Pancreas (tissue), 10 donors: Measurements from ENCODE around the gene NAV3. TPM values are rescaled to one million over a fixed set of nuclear protein-coding genes. Genes with fewer than 3 reads are reported as not detected.

ENCODE experiments used
- ATAC-seq, 4 donors: fragments of 200-7000 bp; cut with Tn5 transposase; one replicate each; pipeline versions ENCODE4 v1.8.0 to v1.9.1; 2020; ENCODE audit warnings: mild to moderate bottlenecking in 4 of 4, moderate library complexity in 4 of 4
- DNase-seq, 6 donors: peaks; one replicate each; pipeline ENCODE4 v3.0.0-alpha.2; 2020
- FAIRE-seq: peaks from 2 replicates; lab custom pipeline; 2012; peaks lifted over from hg19 to GRCh38; lab: Jason Lieb, UNC
- H3K27ac ChIP-seq, 4 donors: fragments of 200-600 bp; sonication (generic); 1 replicate in 3 of 4; 2 replicates in 1 of 4; pipeline versions ENCODE4 v1.5.0 to v1.8.0; 2020
- H3K27me3 ChIP-seq, 4 donors: fragments of 200-600 bp; one replicate each; pipeline ENCODE4 v1.8.0; 2021
- H3K36me3 ChIP-seq, 3 donors: fragments of 200-600 bp; sonication (generic) in 1 of 3; one replicate each; pipeline versions ENCODE4 v1.5.0 to v1.8.0; 2020 to 2021
- H3K4me1 ChIP-seq, 3 donors: fragments of 200-600 bp; one replicate each; pipeline ENCODE4 v1.8.0; 2021
- H3K4me3 ChIP-seq, 4 donors: fragments of 200-600 bp; sonication (generic) in 2 of 4; one replicate each; pipeline versions ENCODE4 v1.5.0 to v1.8.0; 2020 to 2021
- H3K9me3 ChIP-seq, 4 donors: fragments of 200-600 bp; one replicate each; pipeline ENCODE4 v1.8.0; 2021
- CTCF ChIP-seq, 4 donors: fragments of 200-600 bp; sonication (generic) in 3 of 4; IDR thresholded peaks; one replicate each; pipeline versions ENCODE4 v1.5.0 to v1.8.0; 2021; ENCODE audit warnings: antibody characterized with exemption in 4 of 4
- WGBS, 2 donors: extraction: QIAGEN DNeasy Blood & Tissue Kit; methylation state at CpG; one replicate each; pipeline ENCODE4 v1.1.7; 2013; 5-methylcytosine and 5-hydroxymethylcytosine counted together
- intact Hi-C, 3 donors: fragments of 100-400 bp; cut with DNase I; formaldehyde crosslinking; loops; one replicate each; pipeline versions ENCODE4 v1.11.1 to v1.14.2; 2022
- polyA plus RNA-seq, 2 donors: library from polyadenylated mRNA; stranded (reverse); fragments of 200-250 nt; gene quantifications; one replicate each; pipeline ENCODE4 v1.2.3, GENCODE V29; 2013
- total RNA-seq, 6 donors: library from RNA; stranded (reverse); fragmentation: NEBNext Ultra II Directional in 4 of 6; extraction: Animal tissue kit (Norgen Biotek cat#: 25700) in 4 of 6; gene quantifications; one replicate each; pipeline versions ENCODE4 v1.2.1 to v1.2.4, GENCODE V29; 2021 to 2023
- donor health status: healthy with polysubstance abuse.
- donor health status: DM: no; HTN: no; CAD: no; lungs with moderate emphysema.
- donor health status: DM: no; HTN: no; CAD: no.
- donor health status: control.
- donor health status: control.
- donor health status: Bipolar disorder and iron deficiency.
- donor health status: DM: yes; HTN: yes; CAD: no.
- donor health status: DM: no; HTN: no; CAD: no.
- donor health status: DM: no; HTN: no; CAD: no.
- donor health status: DM: yes; HTN: yes; CAD: no.

The NAV3 gene
- total and polyA plus RNA-seq, 8 donors: 0.46 to 3.7 (median 0.68) TPM

- no peaks in the 10 kb centered on the region for H3K27me3 ChIP-seq
- FAIRE-seq (no peak), DNase-seq (no peak), ATAC-seq (no peak)
- 71 to 92% methylated on average over 3 of the region's 3 CpGs for WGBS, 2 donors
- H3K9me3 ChIP-seq: no peaks in the 10 kb centered on the region
- H3K36me3 ChIP-seq: no peaks in the 10 kb centered on the region
- intact Hi-C loops: no loop called here
- H3K4me3 ChIP-seq: no peak overlapping the region
- no peak overlapping the region for H3K27ac ChIP-seq
- no peaks in the 10 kb centered on the region for H3K4me1 ChIP-seq
- TF ChIP-seq CTCF (IDR thresholded peaks at IDR 0.05): no peak
These were observed 178.3 kb downstream of the NAV3 start for GRCh38 chr12:78009031-78009430.

GRCh38 chr12:78018171-78018910 lies 187.6 kb downstream of the NAV3 start:
- 29 to 35% methylated on average over 4 of the region's 4 CpGs for WGBS, 2 donors
- Histone ChIP-seq H3K4me1 (no peaks in the 10 kb centered on the region), H3K27ac (no peak overlapping the region), H3K36me3 (no peaks in the 10 kb centered on the region), H3K9me3 (no peaks in the 10 kb centered on the region), H3K27me3 (no peaks in the 10 kb centered on the region), H3K4me3 (no peak overlapping the region)
- intact Hi-C loops: no loop called here
- FAIRE-seq (no peak), DNase-seq (peak in 1 of 6 donors; percentile 15), ATAC-seq (no peak)
- TF ChIP-seq CTCF (IDR thresholded peaks at IDR 0.05): no peak

- DNase-seq (no peak), ATAC-seq (peak in 1 of 4 donors; percentile 25), FAIRE-seq (no peak)
- Histone ChIP-seq H3K4me3 (no peak overlapping the region), H3K36me3 (no peaks in the 10 kb centered on the region), H3K27me3 (no peaks in the 10 kb centered on the region), H3K9me3 (no peaks in the 10 kb centered on the region), H3K27ac (no peak overlapping the region), H3K4me1 (no peaks in the 10 kb centered on the region)
- 44 to 60% methylated on average over 3 of the region's 3 CpGs for WGBS, 2 donors
- no peak for TF ChIP-seq CTCF (IDR thresholded peaks at IDR 0.05)
- intact Hi-C loops: no loop called here
These were observed 188.2 kb downstream of the NAV3 start for GRCh38 chr12:78018939-78019338.

- 46 to 51% methylated on average over 1 of the region's 1 CpG for WGBS, 2 donors
- TF ChIP-seq CTCF (IDR thresholded peaks at IDR 0.05): no peak
- no peak overlapping the region for H3K27ac ChIP-seq
- no peaks in the 10 kb centered on the region for H3K27me3 ChIP-seq
- H3K9me3 ChIP-seq: no peaks in the 10 kb centered on the region
- no peaks in the 10 kb centered on the region for H3K4me1 ChIP-seq
- DNase-seq (no peak), ATAC-seq (no peak), FAIRE-seq (no peak)
- no peak overlapping the region for H3K4me3 ChIP-seq
- H3K36me3 ChIP-seq: no peaks in the 10 kb centered on the region
- intact Hi-C loops: no loop called here
These were observed 197.7 kb downstream of the NAV3 start for GRCh38 chr12:78028426-78028825.

- H3K27me3 ChIP-seq: no peaks in the 10 kb centered on the region
- ATAC-seq (peak in 2 of 4 donors; percentile 28 to 45), FAIRE-seq (no peak), DNase-seq (no peak)
- 30 to 48% methylated on average over 4 of the region's 4 CpGs for WGBS, 2 donors
- H3K27ac ChIP-seq: no peak overlapping the region
- H3K4me1 ChIP-seq: no peaks in the 10 kb centered on the region
- intact Hi-C loops: no loop called here
- TF ChIP-seq CTCF (IDR thresholded peaks at IDR 0.05): no peak
- no peaks in the 10 kb centered on the region for H3K9me3 ChIP-seq
- H3K4me3 ChIP-seq: no peak overlapping the region
- no peaks in the 10 kb centered on the region for H3K36me3 ChIP-seq
These were observed 203.3 kb downstream of the NAV3 start for GRCh38 chr12:78034025-78034424.
